T-helper 1 cell treated with Interleukin-12 subunit alpha and Interleukin-12 subunit beta and Interleukin-4 antibody, amounts not matched to agents 30 μg/mL and 1 μg/mL, for 36 hours (primary cell): Measurements from ENCODE around the gene GORASP1.
"Not testable (repeated sequence)": the region's sequence is repeated elsewhere in the genome, so short reads cannot be mapped to it uniquely, and the experiment has no call there.

Experiments
- H3K27ac Mint-ChIP-seq: one replicate; pipeline ENCODE4 v1.8.0; 2021; ENCODE audit warnings: mild to moderate bottlenecking, mixed read lengths
- H3K27me3 Mint-ChIP-seq: one replicate; pipeline ENCODE4 v1.8.0; 2021; ENCODE audit warnings: low read depth, mixed read lengths
- H3K36me3 Mint-ChIP-seq: one replicate; pipeline ENCODE4 v1.8.0; 2021; ENCODE audit warnings: low read depth, mixed read lengths
- H3K4me1 Mint-ChIP-seq: one replicate; pipeline ENCODE4 v1.8.0; 2021; ENCODE audit warnings: low read depth, mixed read lengths
- H3K4me3 Mint-ChIP-seq: one replicate; pipeline ENCODE4 v1.8.0; 2021; ENCODE audit warnings: mild to moderate bottlenecking, moderate library complexity, mixed read lengths
- H3K9me3 Mint-ChIP-seq: one replicate; pipeline ENCODE4 v1.8.0; 2021; ENCODE audit warnings: mixed read lengths

Gene GORASP1

GRCh38 chr3:39061228-39061627 is 46.2 kb downstream of the GORASP1 start:
- not testable (repeated sequence) for H3K27ac Mint-ChIP-seq, H3K4me3 Mint-ChIP-seq, H3K27me3 Mint-ChIP-seq, H3K36me3 Mint-ChIP-seq, H3K9me3 Mint-ChIP-seq
- H3K4me1 Mint-ChIP-seq, result peaks cover 11% of the 10 kb centered on the region

GRCh38 chr3:39056151-39056550 is 51.3 kb downstream of the GORASP1 start:
- no peak overlapping the region for H3K27ac Mint-ChIP-seq
- no peaks in the 10 kb centered on the region for H3K9me3 Mint-ChIP-seq
- H3K4me3 Mint-ChIP-seq, result no peak overlapping the region
- peaks cover 6% of the 10 kb centered on the region for H3K36me3 Mint-ChIP-seq
- no peaks in the 10 kb centered on the region for H3K27me3 Mint-ChIP-seq
- H3K4me1 Mint-ChIP-seq, result peaks cover 15% of the 10 kb centered on the region

- Mint-ChIP-seq H3K4me3 (no peak overlapping the region), H3K27ac (no peak overlapping the region), H3K27me3 (no peaks in the 10 kb centered on the region), H3K4me1 (peaks cover 12% of the 10 kb centered on the region), H3K36me3 (peaks cover 6% of the 10 kb centered on the region), H3K9me3 (no peaks in the 10 kb centered on the region)
Observed at GRCh38 chr3:39053696-39054095, 53.7 kb downstream of the GORASP1 start.

GRCh38 chr3:39052583-39052982 is 54.8 kb downstream of the GORASP1 start:
- Mint-ChIP-seq H3K27ac (peak overlapping the region; percentile 95), H3K9me3 (no peaks in the 10 kb centered on the region), H3K4me1 (peaks cover 12% of the 10 kb centered on the region), H3K27me3 (peaks cover 3% of the 10 kb centered on the region), H3K4me3 (peak overlapping the region; percentile 86), H3K36me3 (peaks cover 4% of the 10 kb centered on the region)

- Mint-ChIP-seq H3K36me3 (peaks cover 4% of the 10 kb centered on the region), H3K27ac (peak within 1 kb of the TSS; percentile 95), H3K4me3 (peak within 1 kb of the TSS; percentile 86), H3K27me3 (peaks cover 5% of the 10 kb centered on the region), H3K9me3 (no peaks in the 10 kb centered on the region), H3K4me1 (peaks cover 12% of the 10 kb centered on the region)
Observed at GRCh38 chr3:39051649-39052561, 55.5 kb downstream of the GORASP1 start, which contains the start of the genes SCN11A and WDR48. Gene SCN11A (minus strand): TSS chr3:39051944. CDS start chr3:38950362, 101,582 bp downstream. Gene WDR48 (plus strand): TSS chr3:39052016. CDS start chr3:39052026, 10 bp downstream.

- Mint-ChIP-seq H3K4me3 (no peak overlapping the region), H3K27ac (no peak overlapping the region), H3K4me1 (peaks cover 10% of the 10 kb centered on the region), H3K36me3 (peaks cover 4% of the 10 kb centered on the region), H3K27me3 (peaks cover 11% of the 10 kb centered on the region), H3K9me3 (no peaks in the 10 kb centered on the region)
Observed at GRCh38 chr3:39050029-39050428, 57.4 kb downstream of the GORASP1 start.
